Erythroblast (primary cell): ENCODE results near the gene INTS11.

ENCODE experiments used
- GATA1 ChIP-seq: IDR thresholded peaks from 2 replicates; pipeline ENCODE4 v1.6.1; 2011; ENCODE audit warnings: low read depth, mild to moderate bottlenecking, control low read depth, low read length, moderate library complexity
- POLR2A ChIP-seq: IDR thresholded peaks from 2 replicates; pipeline ENCODE4 v1.6.1; 2011; ENCODE audit warnings: mild to moderate bottlenecking, low read length

DNA sequence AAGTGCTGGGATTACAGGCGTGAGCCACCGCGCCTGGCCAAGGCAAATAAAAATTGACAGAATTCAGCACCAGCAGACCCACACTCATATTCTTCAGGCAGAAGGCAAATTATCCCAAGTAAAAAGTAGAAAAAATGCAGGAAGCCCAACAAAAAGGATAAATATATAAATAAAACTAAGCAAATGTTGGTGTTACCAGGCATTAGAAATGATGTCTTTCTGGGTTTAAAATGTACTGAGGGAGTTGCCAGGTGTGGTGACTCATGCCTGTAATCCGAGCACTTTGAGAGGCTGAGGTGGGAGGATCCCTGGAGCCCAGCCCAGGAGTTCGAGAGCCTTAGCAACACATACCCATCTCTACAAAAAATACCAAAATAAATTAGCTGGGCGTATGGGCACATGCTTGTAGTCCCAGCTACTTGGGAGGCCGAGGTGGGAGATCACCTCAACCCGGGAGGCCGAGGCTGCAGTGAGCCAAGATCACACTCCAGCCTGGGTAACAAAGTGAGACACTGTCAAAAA is 6.3 kb downstream of the INTS11 start:
- TF ChIP-seq POLR2A (no peak), GATA1 (no peak)
